ENCODE data around the gene BRD7.

GRCh38 chr16:50295541-50296132 lies 73.2 kb downstream of the BRD7 start:
- no peak for TF ChIP-seq EZH2 (IDR thresholded peaks at IDR 0.05; ENCODE audit: borderline replicate concordance, control insufficient read depth, low read depth, low read length)
- no peak for TF ChIP-seq BCL11A (IDR thresholded peaks at IDR 0.05; ENCODE audit: low read depth, low read length)
- no peak for TF ChIP-seq CBFB (IDR thresholded peaks at IDR 0.05; ENCODE audit: low read depth)
- TF ChIP-seq NFXL1 (IDR thresholded peaks at IDR 0.05; ENCODE audit: borderline replicate concordance): no peak
- TF ChIP-seq, protein P1, sequence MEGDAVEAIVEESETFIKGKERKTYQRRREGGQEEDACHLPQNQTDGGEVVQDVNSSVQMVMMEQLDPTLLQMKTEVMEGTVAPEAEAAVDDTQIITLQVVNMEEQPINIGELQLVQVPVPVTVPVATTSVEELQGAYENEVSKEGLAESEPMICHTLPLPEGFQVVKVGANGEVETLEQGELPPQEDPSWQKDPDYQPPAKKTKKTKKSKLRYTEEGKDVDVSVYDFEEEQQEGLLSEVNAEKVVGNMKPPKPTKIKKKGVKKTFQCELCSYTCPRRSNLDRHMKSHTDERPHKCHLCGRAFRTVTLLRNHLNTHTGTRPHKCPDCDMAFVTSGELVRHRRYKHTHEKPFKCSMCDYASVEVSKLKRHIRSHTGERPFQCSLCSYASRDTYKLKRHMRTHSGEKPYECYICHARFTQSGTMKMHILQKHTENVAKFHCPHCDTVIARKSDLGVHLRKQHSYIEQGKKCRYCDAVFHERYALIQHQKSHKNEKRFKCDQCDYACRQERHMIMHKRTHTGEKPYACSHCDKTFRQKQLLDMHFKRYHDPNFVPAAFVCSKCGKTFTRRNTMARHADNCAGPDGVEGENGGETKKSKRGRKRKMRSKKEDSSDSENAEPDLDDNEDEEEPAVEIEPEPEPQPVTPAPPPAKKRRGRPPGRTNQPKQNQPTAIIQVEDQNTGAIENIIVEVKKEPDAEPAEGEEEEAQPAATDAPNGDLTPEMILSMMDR (IDR thresholded peaks at IDR 0.05 in 2 of 3, conservative IDR thresholded peaks at IDR 0.05 in 1 of 3; ENCODE audit: control insufficient read depth in 2 of 3, extremely low read depth in 1 of 3, insufficient read depth in 1 of 3, low read depth in 3 of 3, low read length in 3 of 3): no peak
- TF ChIP-seq ETV6 (conservative IDR thresholded peaks at IDR 0.05 in 1 of 2, IDR thresholded peaks at IDR 0.05 in 1 of 2; ENCODE audit: borderline replicate concordance in 1 of 2, low read depth in 1 of 2): no peak
- TF ChIP-seq GABPA (IDR thresholded peaks at IDR 0.05; ENCODE audit: low read depth): no peak
- TF ChIP-seq PAX8 (IDR thresholded peaks at IDR 0.05): no peak
- no peak for TF ChIP-seq SUPT20H (IDR thresholded peaks at IDR 0.05; ENCODE audit: borderline replicate concordance, control insufficient read depth, low read depth, low read length)

All from GM12878 (cell line).